HEK293 (cell line): ENCODE data around the gene DPCD.

ENCODE experiments used
- AEBP2 ChIP-seq: fragments of 450-650 bp; formaldehyde crosslinking; IDR thresholded peaks from 2 replicates; pipeline ENCODE4 v1.5.1; 2016; ENCODE audit warnings: missing biosample characterization, missing genetic modification characterization, borderline replicate concordance
- ZBTB1 ChIP-seq: fragments of 450-650 bp; formaldehyde crosslinking; IDR thresholded peaks from 2 replicates; pipeline ENCODE4 v1.5.1; 2016; ENCODE audit warnings: missing biosample characterization, missing genetic modification characterization
- ZBTB17 ChIP-seq: fragments of 450-650 bp; formaldehyde crosslinking; IDR thresholded peaks from 2 replicates; pipeline ENCODE4 v1.5.1; 2016; ENCODE audit warnings: missing biosample characterization, missing genetic modification characterization
- ZNF24 ChIP-seq: fragments of 450-650 bp; formaldehyde crosslinking; IDR thresholded peaks from 2 replicates; pipeline ENCODE4 v1.5.1; 2016; ENCODE audit warnings: missing biosample characterization, missing genetic modification characterization
- ZNF248 ChIP-seq: fragments of 450-650 bp; formaldehyde crosslinking; IDR thresholded peaks from 2 replicates; pipeline ENCODE4 v1.5.1; 2017; ENCODE audit warnings: missing biosample characterization, missing genetic modification characterization
- ZNF311 ChIP-seq: fragments of 450-650 bp; formaldehyde crosslinking; IDR thresholded peaks from 2 replicates; pipeline ENCODE4 v1.5.1; 2017; ENCODE audit warnings: missing biosample characterization, missing genetic modification characterization, borderline replicate concordance
- ZNF341 ChIP-seq: fragments of 450-650 bp; formaldehyde crosslinking; IDR thresholded peaks from 2 replicates; pipeline ENCODE4; 2016; ENCODE audit warnings: low read depth, missing biosample characterization, missing genetic modification characterization
- ZNF514 ChIP-seq: fragments of 450-650 bp; formaldehyde crosslinking; IDR thresholded peaks from 2 replicates; pipeline ENCODE4 v1.5.1; 2016; ENCODE audit warnings: missing biosample characterization, missing genetic modification characterization
- ZNF548 ChIP-seq: fragments of 450-650 bp; formaldehyde crosslinking; IDR thresholded peaks from 2 replicates; pipeline ENCODE4 v1.5.1; 2016; ENCODE audit warnings: missing biosample characterization, missing genetic modification characterization
- TF ChIP-seq, protein P1 (sequence below): fragments of 450-650 bp; formaldehyde crosslinking; IDR thresholded peaks from 2 replicates; pipeline ENCODE4 v1.5.1; 2017; ENCODE audit warnings: missing biosample characterization, missing genetic modification characterization
- TF ChIP-seq, protein P2 (sequence below): fragments of 450-650 bp; formaldehyde crosslinking; IDR thresholded peaks from 2 replicates; pipeline ENCODE4 v1.5.1; 2016; ENCODE audit warnings: missing biosample characterization, missing genetic modification characterization

Gene DPCD

GRCh38 chr10:101658975-101659374 lies 70.9 kb downstream of the DPCD start (continued):
- TF ChIP-seq, protein P1, sequence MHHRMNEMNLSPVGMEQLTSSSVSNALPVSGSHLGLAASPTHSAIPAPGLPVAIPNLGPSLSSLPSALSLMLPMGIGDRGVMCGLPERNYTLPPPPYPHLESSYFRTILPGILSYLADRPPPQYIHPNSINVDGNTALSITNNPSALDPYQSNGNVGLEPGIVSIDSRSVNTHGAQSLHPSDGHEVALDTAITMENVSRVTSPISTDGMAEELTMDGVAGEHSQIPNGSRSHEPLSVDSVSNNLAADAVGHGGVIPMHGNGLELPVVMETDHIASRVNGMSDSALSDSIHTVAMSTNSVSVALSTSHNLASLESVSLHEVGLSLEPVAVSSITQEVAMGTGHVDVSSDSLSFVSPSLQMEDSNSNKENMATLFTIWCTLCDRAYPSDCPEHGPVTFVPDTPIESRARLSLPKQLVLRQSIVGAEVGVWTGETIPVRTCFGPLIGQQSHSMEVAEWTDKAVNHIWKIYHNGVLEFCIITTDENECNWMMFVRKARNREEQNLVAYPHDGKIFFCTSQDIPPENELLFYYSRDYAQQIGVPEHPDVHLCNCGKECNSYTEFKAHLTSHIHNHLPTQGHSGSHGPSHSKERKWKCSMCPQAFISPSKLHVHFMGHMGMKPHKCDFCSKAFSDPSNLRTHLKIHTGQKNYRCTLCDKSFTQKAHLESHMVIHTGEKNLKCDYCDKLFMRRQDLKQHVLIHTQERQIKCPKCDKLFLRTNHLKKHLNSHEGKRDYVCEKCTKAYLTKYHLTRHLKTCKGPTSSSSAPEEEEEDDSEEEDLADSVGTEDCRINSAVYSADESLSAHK: no peak
- no peak for TF ChIP-seq ZNF248 (tag by site-specific recombination)
- TF ChIP-seq ZNF548 (tag by site-specific recombination): no peak
- no peak for TF ChIP-seq ZBTB1 (tag by site-specific recombination)
- no peak for TF ChIP-seq ZBTB17
- TF ChIP-seq, protein P2, sequence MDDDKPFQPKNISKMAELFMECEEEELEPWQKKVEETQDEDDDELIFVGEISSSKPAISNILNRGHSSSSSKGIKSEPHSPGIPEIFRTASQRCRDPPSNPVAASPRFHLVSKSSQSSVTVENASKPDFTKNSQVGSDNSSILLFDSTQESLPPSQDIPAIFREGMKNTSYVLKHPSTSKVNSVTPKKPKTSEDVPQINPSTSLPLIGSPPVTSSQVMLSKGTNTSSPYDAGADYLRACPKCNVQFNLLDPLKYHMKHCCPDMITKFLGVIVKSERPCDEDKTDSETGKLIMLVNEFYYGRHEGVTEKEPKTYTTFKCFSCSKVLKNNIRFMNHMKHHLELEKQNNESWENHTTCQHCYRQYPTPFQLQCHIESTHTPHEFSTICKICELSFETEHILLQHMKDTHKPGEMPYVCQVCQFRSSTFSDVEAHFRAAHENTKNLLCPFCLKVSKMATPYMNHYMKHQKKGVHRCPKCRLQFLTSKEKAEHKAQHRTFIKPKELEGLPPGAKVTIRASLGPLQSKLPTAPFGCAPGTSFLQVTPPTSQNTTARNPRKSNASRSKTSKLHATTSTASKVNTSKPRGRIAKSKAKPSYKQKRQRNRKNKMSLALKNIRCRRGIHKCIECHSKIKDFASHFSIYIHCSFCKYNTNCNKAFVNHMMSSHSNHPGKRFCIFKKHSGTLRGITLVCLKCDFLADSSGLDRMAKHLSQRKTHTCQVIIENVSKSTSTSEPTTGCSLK (tag by site-specific recombination): no peak
- TF ChIP-seq ZNF24 (tag by site-specific recombination): no peak
- no peak for TF ChIP-seq ZNF514
- TF ChIP-seq ZNF311 (tag by site-specific recombination): no peak
- no peak for TF ChIP-seq ZNF341 (tag by site-specific recombination)
- TF ChIP-seq AEBP2: no peak
